Upper lobe of left lung (tissue), 6 donors: Measurements from ENCODE around the gene SMAD7. TPM values are rescaled to one million over a fixed set of nuclear protein-coding genes. Genes with fewer than 3 reads are reported as not detected.

ENCODE experiments used
- ATAC-seq, 2 donors: fragments of 200-7000 bp; cut with Tn5 transposase; one replicate each; pipeline ENCODE4 v1.9.1; 2022; ENCODE audit warnings: mild to moderate bottlenecking in 2 of 2, moderate library complexity in 2 of 2; ENCODE audit not compliant: low FRiP score in 2 of 2
- DNase-seq, 2 donors: peaks; one replicate each; pipeline ENCODE4 v3.0.0-alpha.2; 2019 to 2020
- H3K27ac ChIP-seq, 4 donors: fragments of 200-600 bp; sonication (generic); one replicate each; pipeline ENCODE4 v1.5.1; 2016 to 2019
- H3K27me3 ChIP-seq, 4 donors: fragments of 200-600 bp; sonication (generic); one replicate each; pipeline ENCODE4 v1.5.1; 2017 to 2019
- H3K36me3 ChIP-seq, 4 donors: fragments of 200-600 bp; sonication (generic); one replicate each; pipeline ENCODE4 v1.5.1; 2016 to 2019
- H3K4me1 ChIP-seq, 4 donors: fragments of 200-600 bp; sonication (generic); one replicate each; pipeline ENCODE4 v1.5.1; 2018 to 2019
- H3K4me3 ChIP-seq, 4 donors: fragments of 200-600 bp; sonication (generic); one replicate each; pipeline ENCODE4 v1.5.1; 2017 to 2019; ENCODE audit warnings: mild to moderate bottlenecking in 2 of 4, moderate library complexity in 1 of 4
- H3K9me3 ChIP-seq, 4 donors: fragments of 200-600 bp; sonication (generic); one replicate each; pipeline ENCODE4 v1.5.1; 2018 to 2019
- EP300 ChIP-seq, 4 donors: sonication (generic); formaldehyde crosslinking; IDR thresholded peaks; one replicate each; pipeline ENCODE4 v1.5.1; 2017; ENCODE audit warnings: antibody characterized with exemption in 4 of 4, control low read depth in 2 of 4
- POLR2A ChIP-seq, 4 donors: fragments of 450-650 bp; IDR thresholded peaks; one replicate each; pipeline ENCODE4 v1.5.1; 2016 to 2017; ENCODE audit warnings: antibody characterized with exemption in 4 of 4, mild to moderate bottlenecking in 2 of 4
- POLR2AphosphoS5 ChIP-seq, 2 donors: sonication (generic); formaldehyde crosslinking; IDR thresholded peaks; one replicate each; pipeline ENCODE4 v1.5.1; 2017; ENCODE audit warnings: antibody characterized with exemption in 2 of 2
- WGBS, 2 donors: methylation state at CpG; one replicate each; pipeline ENCODE4 v1.1.5; 2017 to 2018; 5-methylcytosine and 5-hydroxymethylcytosine counted together
- total RNA-seq, 6 donors: library from RNA; depleted of rRNA in 4 of 6; stranded (reverse); fragments of >200 nt in 4 of 6; gene quantifications; one replicate each; pipeline versions ENCODE4 v1.1.0 to v1.2.1, GENCODE V29; 2016 to 2021
- TF ChIP-seq, protein P1 (sequence below), 6 experiments: fragments of 450-650 bp in 4 of 6; fragments of 200-600 bp in 2 of 6; sonication (generic) in 2 of 6; IDR thresholded peaks; one replicate each; pipeline ENCODE4 v1.5.1; 2016 to 2019; ENCODE audit warnings: antibody characterized with exemption in 6 of 6
- donor health status: DM: no; HTN: no; CAD: no; lungs with moderate emphysema.
- donor health status: DM: no; HTN: yes; CAD: no; lungs with severe emphysema.

Gene SMAD7
- total RNA-seq, 6 donors from 2014 or later = 39.6 to 89.0 (median 61.5) TPM

DNA sequence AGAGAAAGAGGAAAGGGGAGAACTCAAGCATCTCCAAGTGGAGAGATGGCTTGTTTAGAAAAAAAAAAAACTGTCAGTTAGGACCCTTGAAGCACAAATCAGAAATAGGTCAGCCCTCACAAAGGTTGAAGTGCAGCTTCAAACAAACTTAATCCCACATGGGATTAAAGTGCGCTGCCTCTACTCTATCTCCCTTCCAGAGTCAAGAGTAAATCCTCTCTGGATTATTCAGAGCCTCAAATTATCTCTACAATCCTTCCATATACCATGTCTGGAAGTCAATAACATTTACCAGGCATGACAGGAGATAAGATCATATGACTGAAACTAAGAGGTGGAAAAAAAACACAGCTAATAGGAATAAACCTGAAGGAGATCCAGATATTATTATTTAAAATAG lies 69.8 kb downstream of the SMAD7 start:
- 94 to 97% methylated on average over 1 of the region's 1 CpG for WGBS, 2 donors
- DNase-seq = no peak
- Histone ChIP-seq H3K36me3 (no peaks in the 10 kb centered on the region), H3K9me3 (no peaks in the 10 kb centered on the region), H3K27ac (no peak overlapping the region), H3K27me3 (no peaks in the 10 kb centered on the region), H3K4me1 (peaks cover 0 to 13% (median 7%) of the 10 kb centered on the region in 4 donors), H3K4me3 (no peak overlapping the region)
- ATAC-seq = no peak
- TF ChIP-seq POLR2AphosphoS5 (IDR thresholded peaks at IDR 0.05) = no peak
- TF ChIP-seq EP300 (IDR thresholded peaks at IDR 0.05) = no peak
- no peak for TF ChIP-seq POLR2A (IDR thresholded peaks at IDR 0.05)
- TF ChIP-seq, protein P1, sequence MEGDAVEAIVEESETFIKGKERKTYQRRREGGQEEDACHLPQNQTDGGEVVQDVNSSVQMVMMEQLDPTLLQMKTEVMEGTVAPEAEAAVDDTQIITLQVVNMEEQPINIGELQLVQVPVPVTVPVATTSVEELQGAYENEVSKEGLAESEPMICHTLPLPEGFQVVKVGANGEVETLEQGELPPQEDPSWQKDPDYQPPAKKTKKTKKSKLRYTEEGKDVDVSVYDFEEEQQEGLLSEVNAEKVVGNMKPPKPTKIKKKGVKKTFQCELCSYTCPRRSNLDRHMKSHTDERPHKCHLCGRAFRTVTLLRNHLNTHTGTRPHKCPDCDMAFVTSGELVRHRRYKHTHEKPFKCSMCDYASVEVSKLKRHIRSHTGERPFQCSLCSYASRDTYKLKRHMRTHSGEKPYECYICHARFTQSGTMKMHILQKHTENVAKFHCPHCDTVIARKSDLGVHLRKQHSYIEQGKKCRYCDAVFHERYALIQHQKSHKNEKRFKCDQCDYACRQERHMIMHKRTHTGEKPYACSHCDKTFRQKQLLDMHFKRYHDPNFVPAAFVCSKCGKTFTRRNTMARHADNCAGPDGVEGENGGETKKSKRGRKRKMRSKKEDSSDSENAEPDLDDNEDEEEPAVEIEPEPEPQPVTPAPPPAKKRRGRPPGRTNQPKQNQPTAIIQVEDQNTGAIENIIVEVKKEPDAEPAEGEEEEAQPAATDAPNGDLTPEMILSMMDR (IDR thresholded peaks at IDR 0.05) = no peak

DNA sequence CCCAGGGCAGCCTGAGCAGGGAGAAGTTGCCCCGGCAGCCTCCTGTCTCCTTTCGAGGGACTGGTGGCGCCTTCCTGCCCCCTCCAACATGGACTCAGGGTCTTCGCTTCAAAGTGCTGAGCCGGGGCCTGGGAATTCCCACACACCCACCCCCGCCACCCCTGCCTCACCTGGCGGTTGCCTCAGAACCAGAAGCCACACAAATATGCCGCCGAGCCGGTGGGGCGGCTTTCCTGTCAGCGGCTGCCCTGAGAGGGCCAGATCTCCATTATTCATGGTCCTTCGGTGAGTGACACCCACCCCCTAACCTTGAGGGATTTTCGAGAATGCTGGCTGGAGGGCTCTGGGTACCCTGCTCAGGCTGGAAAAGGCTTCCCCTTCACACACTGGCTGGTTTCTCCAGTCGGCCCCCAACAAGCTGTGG lies 71.7 kb downstream of the SMAD7 start:
- WGBS, 2 donors = 51 to 62% methylated on average over 8 to 11 of the region's 15 CpGs

GRCh38 chr18:48878471-48878870 lies 72.3 kb downstream of the SMAD7 start:
- H3K4me3 ChIP-seq = peak overlapping the region in 3 of 4 donors; percentile 18 to 29 (median 26)
- H3K36me3 ChIP-seq = no peaks in the 10 kb centered on the region
- TF ChIP-seq EP300 (IDR thresholded peaks at IDR 0.05) (no peak), POLR2AphosphoS5 (IDR thresholded peaks at IDR 0.05) (peak in 1 of 2 donors; percentile 8), POLR2A (IDR thresholded peaks at IDR 0.05) (peak in 1 of 4 donors; percentile 13)
- TF ChIP-seq, protein P1 (IDR thresholded peaks at IDR 0.05) = no peak
- ATAC-seq (peak in 1 of 2 donors; percentile 69), DNase-seq (no peak)
- WGBS, 2 donors = 46 to 50% methylated on average over 12 of the region's 12 CpGs
- H3K27ac ChIP-seq = peak overlapping the region in 1 of 4 donors; percentile 20
- peaks cover under 1 to 14% (median 7%) of the 10 kb centered on the region in 4 donors for H3K4me1 ChIP-seq
- H3K27me3 ChIP-seq = no peaks in the 10 kb centered on the region
- H3K9me3 ChIP-seq = no peaks in the 10 kb centered on the region

More for the DNA sequence above, 71.7 kb downstream of the SMAD7 start:
- Histone ChIP-seq H3K27ac (peak overlapping the region in 2 of 4 donors; percentile 6 to 20), H3K27me3 (no peaks in the 10 kb centered on the region), H3K4me3 (peak overlapping the region in 3 of 4 donors; percentile 18 to 29 (median 26)), H3K36me3 (no peaks in the 10 kb centered on the region), H3K4me1 (peaks cover 0 to 13% (median 7%) of the 10 kb centered on the region in 4 donors), H3K9me3 (no peaks in the 10 kb centered on the region)
- DNase-seq (peak; percentile 68 to 89), ATAC-seq (peak; percentile 31 to 66)
- TF ChIP-seq POLR2AphosphoS5 (IDR thresholded peaks at IDR 0.05) = no peak
- TF ChIP-seq, protein P1 (IDR thresholded peaks at IDR 0.05) = no peak
- TF ChIP-seq EP300 (IDR thresholded peaks at IDR 0.05) = no peak
- TF ChIP-seq POLR2A (IDR thresholded peaks at IDR 0.05) = no peak

DNA sequence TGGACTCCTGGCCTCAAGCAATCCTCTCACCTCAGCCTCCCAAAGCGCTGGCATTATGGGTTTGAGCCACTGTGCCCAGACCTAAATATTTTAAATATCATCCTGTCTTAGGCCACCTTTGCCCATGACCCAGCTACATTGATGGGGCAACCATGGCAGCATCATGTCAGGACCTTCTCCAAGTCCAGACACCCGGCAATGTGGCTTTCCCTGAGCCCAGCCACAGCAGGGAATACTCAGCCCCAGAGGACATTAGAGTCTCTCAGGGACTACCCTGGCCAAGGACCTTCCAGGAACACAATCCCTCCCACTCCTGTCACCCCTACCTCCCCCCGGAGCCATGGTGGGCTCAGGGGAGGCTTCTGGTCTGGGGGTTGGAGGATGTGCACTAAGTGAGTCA lies 72.8 kb downstream of the SMAD7 start:
- Histone ChIP-seq H3K4me1 (peaks cover 6 to 20% (median 7%) of the 10 kb centered on the region in 4 donors), H3K27me3 (no peaks in the 10 kb centered on the region), H3K9me3 (no peaks in the 10 kb centered on the region), H3K36me3 (no peaks in the 10 kb centered on the region), H3K27ac (no peak overlapping the region), H3K4me3 (no peak overlapping the region)
- WGBS, 2 donors = 95 to 96% methylated on average over 3 of the region's 3 CpGs
- no peak for DNase-seq
- TF ChIP-seq POLR2AphosphoS5 (IDR thresholded peaks at IDR 0.05) = no peak
- TF ChIP-seq, protein P1 (IDR thresholded peaks at IDR 0.05) = no peak
- no peak for TF ChIP-seq EP300 (IDR thresholded peaks at IDR 0.05)
- no peak for TF ChIP-seq POLR2A (IDR thresholded peaks at IDR 0.05)
- no peak for ATAC-seq

GRCh38 chr18:48876590-48876989 lies 74.2 kb downstream of the SMAD7 start:
- ATAC-seq = no peak
- no peak overlapping the region for H3K4me3 ChIP-seq
- 94% methylated on average over 6 of the region's 6 CpGs for WGBS, 2 donors
- no peaks in the 10 kb centered on the region for H3K27me3 ChIP-seq
- DNase-seq = no peak
- H3K27ac ChIP-seq = no peak overlapping the region
- no peaks in the 10 kb centered on the region for H3K36me3 ChIP-seq
- H3K9me3 ChIP-seq = no peaks in the 10 kb centered on the region
- H3K4me1 ChIP-seq = peaks cover 6 to 24% (median 7%) of the 10 kb centered on the region in 4 donors
- TF ChIP-seq POLR2AphosphoS5 (IDR thresholded peaks at IDR 0.05) (no peak), EP300 (IDR thresholded peaks at IDR 0.05) (no peak), POLR2A (IDR thresholded peaks at IDR 0.05) (no peak)
- TF ChIP-seq, protein P1 (IDR thresholded peaks at IDR 0.05) = no peak
